ENCODE data around the gene GAS2L1. TPM values are rescaled to one million over a fixed set of nuclear protein-coding genes. Genes with fewer than 3 reads are reported as not detected.

GAS2L1 gene
- total and polyA plus RNA-seq, 2 of the 4 experiments (the other 2 are of a cell fraction), result 1.4 to 15.6 TPM

DNA sequence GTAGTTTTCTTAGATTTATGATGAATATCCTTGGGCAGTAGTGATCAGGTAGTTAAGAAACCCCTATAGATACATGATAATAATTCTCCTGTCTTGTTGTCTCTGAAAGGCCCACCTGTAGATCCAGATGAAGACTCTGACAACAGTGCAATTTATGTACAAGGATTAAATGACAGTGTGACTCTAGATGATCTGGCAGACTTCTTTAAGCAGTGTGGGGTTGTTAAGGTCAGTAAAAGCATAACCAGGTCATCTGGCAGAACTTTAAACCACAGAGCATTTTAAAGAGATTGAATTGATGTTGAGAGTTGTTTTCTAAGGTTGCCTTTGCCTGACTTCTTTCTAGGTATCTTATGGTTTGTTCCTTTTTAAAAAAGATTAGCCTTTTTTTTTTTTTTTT lies 14.1 kb upstream of the GAS2L1 start:
- DNase-seq, result no peak
- no peak overlapping the region for H2BK15ac ChIP-seq (ENCODE audit: low read depth, low read length)
- H2AFZ ChIP-seq (replicated peaks; ENCODE audit: low read length, poor library complexity), result no peak overlapping the region
- H3K27ac ChIP-seq (ENCODE audit: insufficient read depth, low read length), result no peak overlapping the region
- H4K8ac ChIP-seq (ENCODE audit: low read depth in 2 of 2, low read length in 2 of 2), result no peak overlapping the region
- CTCF ChIA-PET, result no interaction called here
- H2AK5ac ChIP-seq (ENCODE audit: low read depth, low read length), result no peak overlapping the region
- H4K20me1 ChIP-seq (ENCODE audit: insufficient read depth, low read length), result peaks cover 58% of the 10 kb centered on the region
- no peaks in the 10 kb centered on the region for H3K27me3 ChIP-seq (ENCODE audit: control insufficient read depth, insufficient read depth, low read length)
- H2BK120ac ChIP-seq (ENCODE audit: low read depth, low read length), result no peak overlapping the region
- no peak overlapping the region for H4K91ac ChIP-seq (ENCODE audit: insufficient read depth, low read depth, low read length)
- H3K4me3 ChIP-seq (ENCODE audit: insufficient read depth, low read depth, low read length), result no peak overlapping the region
- H3K23ac ChIP-seq (ENCODE audit: low read depth, low read length), result no peak overlapping the region
- intact Hi-C loops (cut with micrococcal nuclease), result no loop called here
- H3K9ac ChIP-seq (ENCODE audit: low read depth, low read length), result no peak overlapping the region
- H3K9me3 ChIP-seq (ENCODE audit: control insufficient read depth, insufficient read depth, low read length), result no peaks in the 10 kb centered on the region
- dilution Hi-C loops (cut with HindIII; ENCODE audit: low sequenced_read_pairs, unreplicated experiment), result no loop called here
- in situ Hi-C loops (cut with MboI; ENCODE audit: low sequenced_read_pairs), result no loop called here
- peaks cover 53 to 55% of the 10 kb centered on the region in 2 experiments for H3K79me1 ChIP-seq (ENCODE audit: low read depth in 1 of 2, low read length in 2 of 2)
- no peak overlapping the region for H3K4me2 ChIP-seq (ENCODE audit: low read depth, low read length)
- no peak for ATAC-seq (ENCODE audit: low read depth)
- TF ChIP-seq SMC3 (IDR thresholded peaks at IDR 0.05; ENCODE audit: low read depth, low read length), result no peak
- no peak for TF ChIP-seq CHD1 (IDR thresholded peaks at IDR 0.05; ENCODE audit: low read depth, low read length)
- TF ChIP-seq MAFK (IDR thresholded peaks at IDR 0.05; ENCODE audit: low read depth, low read length), result no peak
- TF ChIP-seq, protein P1, sequence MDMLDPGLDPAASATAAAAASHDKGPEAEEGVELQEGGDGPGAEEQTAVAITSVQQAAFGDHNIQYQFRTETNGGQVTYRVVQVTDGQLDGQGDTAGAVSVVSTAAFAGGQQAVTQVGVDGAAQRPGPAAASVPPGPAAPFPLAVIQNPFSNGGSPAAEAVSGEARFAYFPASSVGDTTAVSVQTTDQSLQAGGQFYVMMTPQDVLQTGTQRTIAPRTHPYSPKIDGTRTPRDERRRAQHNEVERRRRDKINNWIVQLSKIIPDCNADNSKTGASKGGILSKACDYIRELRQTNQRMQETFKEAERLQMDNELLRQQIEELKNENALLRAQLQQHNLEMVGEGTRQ (IDR thresholded peaks at IDR 0.05; ENCODE audit: low read depth, low read length), result no peak
- TF ChIP-seq RCOR1 (IDR thresholded peaks at IDR 0.05; ENCODE audit: insufficient replicate concordance, low read length), result no peak
- TF ChIP-seq BHLHE40 (IDR thresholded peaks at IDR 0.05; ENCODE audit: low read depth, low read length), result no peak
- no peak for TF ChIP-seq POLR2A (IDR thresholded peaks at IDR 0.05; ENCODE audit: low read depth, low read length)
- TF ChIP-seq NFE2L2 (IDR thresholded peaks at IDR 0.05; ENCODE audit: low read depth, low read length), result no peak
- no peak for TF ChIP-seq CTCF (conservative IDR thresholded peaks at IDR 0.05; ENCODE audit: low read depth, low read length)
- no peak overlapping the region for H3K4ac ChIP-seq (ENCODE audit: low read depth, low read length)
- no peak overlapping the region for H2BK20ac ChIP-seq (ENCODE audit: low read depth, low read length)
- H3K18ac ChIP-seq (ENCODE audit: low read depth, low read length), result no peak overlapping the region
- no peaks in the 10 kb centered on the region for H3K4me1 ChIP-seq (ENCODE audit: control insufficient read depth, insufficient read depth, low read length)
- no peak overlapping the region for H3K56ac ChIP-seq (ENCODE audit: extremely low read depth, insufficient read depth, low read length)
- H3K9me1 ChIP-seq (ENCODE audit: insufficient read depth, low read length), result no peaks in the 10 kb centered on the region; the same call in 1 of the 2 replicates
- H2BK5ac ChIP-seq (ENCODE audit: low read depth, low read length, poor library complexity, severe bottlenecking), result no peak overlapping the region
- no peak overlapping the region for H4K5ac ChIP-seq (ENCODE audit: low read depth, low read length)
- no peak overlapping the region for H2AK9ac ChIP-seq (replicated peaks; ENCODE audit: low read depth, low read length, poor library complexity)
- POLR2A ChIA-PET (ENCODE audit: unreplicated experiment), result no interaction called here
- peaks cover 66% of the 10 kb centered on the region for H3K36me3 ChIP-seq (ENCODE audit: control insufficient read depth, insufficient read depth, low read length)
- no TSS peak for BruUV-seq (replicated peaks)
- no peak overlapping the region for H3K14ac ChIP-seq (replicated peaks; ENCODE audit: low read depth, low read length)

Data from IMR-90 (cell line).